Liver (tissue), 9 donors: ENCODE results near the gene YAF2. TPM values are rescaled to one million over a fixed set of nuclear protein-coding genes. Genes with fewer than 3 reads are reported as not detected.

Experiments used
- DNase-seq: peaks from one replicate; pipeline ENCODE4 v3.0.0-alpha.2; 2017; ENCODE audit warnings: low spot score
- H3K27ac ChIP-seq, 2 donors: one replicate each; pipeline ENCODE4 v1.7.0; 2013; ENCODE audit warnings: inconsistent platforms in 2 of 2, low read length in 2 of 2, control low read depth in 1 of 2, low read depth in 1 of 2, mild to moderate bottlenecking in 1 of 2
- H3K27me3 ChIP-seq, 4 donors: one replicate each; pipeline versions ENCODE4 v1.6.1 to v1.7.0; 2013; ENCODE audit warnings: low read length in 3 of 4, inconsistent platforms in 1 of 4, mild to moderate bottlenecking in 1 of 4, moderate library complexity in 1 of 4; ENCODE audit not compliant: control insufficient read depth in 4 of 4, insufficient read depth in 4 of 4
- H3K36me3 ChIP-seq, 4 donors: one replicate each; pipeline versions ENCODE4 v1.6.1 to v1.7.0; 2013; ENCODE audit warnings: low read length in 3 of 4, mild to moderate bottlenecking in 3 of 4, low read depth in 1 of 4, moderate library complexity in 1 of 4; ENCODE audit not compliant: control insufficient read depth in 4 of 4, insufficient read depth in 3 of 4
- H3K4me1 ChIP-seq, 4 donors: one replicate each; pipeline versions ENCODE4 v1.6.1 to v1.7.0; 2013; ENCODE audit warnings: low read length in 3 of 4, mild to moderate bottlenecking in 3 of 4, moderate library complexity in 1 of 4; ENCODE audit not compliant: control insufficient read depth in 4 of 4, insufficient read depth in 4 of 4
- H3K4me3 ChIP-seq, 3 donors: one replicate each; pipeline versions ENCODE4 v1.6.1 to v1.7.0; 2013; ENCODE audit warnings: low read length in 3 of 3, control low read depth in 1 of 3, low read depth in 1 of 3, mild to moderate bottlenecking in 1 of 3
- H3K9ac ChIP-seq, 2 donors: one replicate each; pipeline ENCODE4 v1.7.0; 2013; ENCODE audit warnings: low read length in 2 of 2, mild to moderate bottlenecking in 2 of 2, moderate library complexity in 2 of 2, control low read depth in 1 of 2, low read depth in 1 of 2
- H3K9me3 ChIP-seq, 4 donors: one replicate each; pipeline versions ENCODE4 v1.6.1 to v1.7.0; 2013; ENCODE audit warnings: low read length in 3 of 4; ENCODE audit not compliant: control insufficient read depth in 4 of 4
- EGR1 ChIP-seq, 2 donors: IDR thresholded peaks; 2 replicates each; pipeline ENCODE4 v1.6.1; 2016 to 2018; ENCODE audit warnings: antibody characterized with exemption in 2 of 2, low read depth in 2 of 2
- FOXA1 ChIP-seq: IDR thresholded peaks from 2 replicates; pipeline ENCODE4 v1.6.1; 2016; ENCODE audit warnings: antibody characterized with exemption
- FOXA2 ChIP-seq: IDR thresholded peaks from 2 replicates; pipeline ENCODE4 v1.6.1; 2016; ENCODE audit warnings: antibody characterized with exemption
- GABPA ChIP-seq, 2 donors: IDR thresholded peaks in 1 of 2; conservative IDR thresholded peaks in 1 of 2; 2 replicates each; pipeline ENCODE4 v1.6.1; 2016; ENCODE audit warnings: antibody characterized with exemption in 2 of 2, mild to moderate bottlenecking in 1 of 2, moderate library complexity in 1 of 2
- HNF4A ChIP-seq, 2 donors: conservative IDR thresholded peaks; 2 replicates each; pipeline ENCODE4 v1.6.1; 2016; ENCODE audit warnings: antibody characterized with exemption in 2 of 2, mild to moderate bottlenecking in 2 of 2
- HNF4G ChIP-seq: IDR thresholded peaks from 2 replicates; pipeline ENCODE4 v1.6.1; 2016; ENCODE audit warnings: antibody characterized with exemption
- JUND ChIP-seq, 2 donors: IDR thresholded peaks; 2 replicates each; pipeline ENCODE4 v1.6.1; 2016; ENCODE audit warnings: antibody characterized with exemption in 2 of 2
- NR2F2 ChIP-seq: IDR thresholded peaks from 2 replicates; pipeline ENCODE4 v1.6.1; 2016; ENCODE audit warnings: antibody characterized with exemption
- RAD21 ChIP-seq, 2 donors: IDR thresholded peaks; 2 replicates each; pipeline ENCODE4 v1.6.1; 2016; ENCODE audit warnings: antibody characterized with exemption in 2 of 2, mild to moderate bottlenecking in 2 of 2
- RXRA ChIP-seq, 2 donors: IDR thresholded peaks; 2 replicates each; pipeline ENCODE4 v1.6.1; 2017 to 2018; ENCODE audit warnings: antibody characterized with exemption in 2 of 2, mild to moderate bottlenecking in 1 of 2
- SP1 ChIP-seq: IDR thresholded peaks from 2 replicates; pipeline ENCODE4 v1.6.1; 2018; ENCODE audit warnings: antibody characterized with exemption, mild to moderate bottlenecking
- TAF1 ChIP-seq: conservative IDR thresholded peaks from 2 replicates; pipeline ENCODE4 v1.6.1; 2016; ENCODE audit warnings: antibody characterized with exemption, mild to moderate bottlenecking
- YY1 ChIP-seq: IDR thresholded peaks from 2 replicates; pipeline ENCODE4 v1.6.1; 2016; ENCODE audit warnings: antibody characterized with exemption, mild to moderate bottlenecking
- WGBS: extraction: QIAGEN DNeasy Blood & Tissue Kit; methylation state at CpG from one replicate; pipeline ENCODE4 v1.1.7; 2013; 5-methylcytosine and 5-hydroxymethylcytosine counted together
- polyA plus RNA-seq, 2 donors: library from polyadenylated mRNA; stranded (reverse) in 1 of 2; unstranded in 1 of 2; fragments of 200-250 nt in 1 of 2; fragments of >200 nt in 1 of 2; fragmentation: Nextera tagmentation in 1 of 2; extraction: Ambion mirVana in 1 of 2; gene quantifications; one replicate each; pipeline versions ENCODE4 v1.2.1 to v1.2.3, GENCODE V29; 2013 to 2015
- total RNA-seq, 2 donors: library from RNA; depleted of rRNA; stranded (reverse); fragments of >200 nt; gene quantifications; one replicate each; pipeline ENCODE4 v1.2.3, GENCODE V29; 2014
- TF ChIP-seq, protein P1 (sequence below): IDR thresholded peaks from 2 replicates; pipeline ENCODE4 v1.6.1; 2016; ENCODE audit warnings: antibody characterized with exemption
- TF ChIP-seq, protein P2 (sequence below): fragments of 150-350 bp; IDR thresholded peaks from 2 replicates; pipeline ENCODE4 v1.5.1; 2017; ENCODE audit warnings: improper control_type of control experiment, low read depth, low read length; ENCODE audit not compliant: missing input control
- TF ChIP-seq, protein P3 (sequence below): IDR thresholded peaks from 2 replicates; pipeline ENCODE4 v1.6.1; 2016; ENCODE audit warnings: antibody characterized with exemption, mild to moderate bottlenecking
- TF ChIP-seq, protein P4 (sequence below): IDR thresholded peaks from 2 replicates; pipeline ENCODE4 v1.6.1; 2016; ENCODE audit warnings: antibody characterized with exemption
- TF ChIP-seq, protein P5 (sequence below): IDR thresholded peaks from 2 replicates; pipeline ENCODE4 v1.6.1; 2016; ENCODE audit warnings: antibody characterized with exemption
- donor health status: healthy.
- donor health status: healthy.
- donor health status: healthy.
- donor health status: healthy.
- donor health status: healthy.

YAF2 gene
- total and polyA plus RNA-seq, 4 donors, result 7.3 to 22.9 (median 16.2) TPM

DNA sequence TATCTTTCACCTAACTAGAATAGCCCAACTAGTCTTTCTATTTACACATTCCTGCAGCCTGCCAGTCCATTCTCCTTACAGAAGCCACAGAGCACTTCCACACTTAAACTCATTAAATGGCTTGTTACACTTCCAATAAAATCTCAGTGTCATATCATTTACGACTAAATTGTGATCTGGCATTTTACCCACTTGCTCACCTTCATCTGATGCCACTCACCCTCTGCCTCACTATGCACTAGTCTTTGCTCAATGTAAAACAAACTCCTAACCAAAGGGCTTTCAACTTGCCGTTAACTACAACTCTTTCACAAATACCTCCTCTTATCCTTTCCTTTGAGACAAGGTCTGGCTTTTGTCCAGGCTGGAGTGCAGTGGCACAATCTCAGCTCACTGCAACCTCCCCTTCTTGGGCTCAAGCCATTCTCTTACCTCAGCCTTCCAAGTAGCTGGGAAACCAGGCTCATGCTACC is 24.1 kb downstream of the YAF2 start:
- H3K36me3 ChIP-seq, result peaks cover 0 to 5% (median 3%) of the 10 kb centered on the region in 4 donors
- no peak overlapping the region for H3K27ac ChIP-seq
- DNase-seq, result no peak
- no peaks in the 10 kb centered on the region for H3K27me3 ChIP-seq
- H3K4me1 ChIP-seq, result no peaks in the 10 kb centered on the region
- H3K4me3 ChIP-seq, result no peak overlapping the region
- TF ChIP-seq, protein P1, sequence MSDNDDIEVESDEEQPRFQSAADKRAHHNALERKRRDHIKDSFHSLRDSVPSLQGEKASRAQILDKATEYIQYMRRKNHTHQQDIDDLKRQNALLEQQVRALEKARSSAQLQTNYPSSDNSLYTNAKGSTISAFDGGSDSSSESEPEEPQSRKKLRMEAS, result no peak
- TF ChIP-seq GABPA (IDR thresholded peaks at IDR 0.05 in 1 of 2, conservative IDR thresholded peaks at IDR 0.05 in 1 of 2), result no peak
- TF ChIP-seq, protein P2, sequence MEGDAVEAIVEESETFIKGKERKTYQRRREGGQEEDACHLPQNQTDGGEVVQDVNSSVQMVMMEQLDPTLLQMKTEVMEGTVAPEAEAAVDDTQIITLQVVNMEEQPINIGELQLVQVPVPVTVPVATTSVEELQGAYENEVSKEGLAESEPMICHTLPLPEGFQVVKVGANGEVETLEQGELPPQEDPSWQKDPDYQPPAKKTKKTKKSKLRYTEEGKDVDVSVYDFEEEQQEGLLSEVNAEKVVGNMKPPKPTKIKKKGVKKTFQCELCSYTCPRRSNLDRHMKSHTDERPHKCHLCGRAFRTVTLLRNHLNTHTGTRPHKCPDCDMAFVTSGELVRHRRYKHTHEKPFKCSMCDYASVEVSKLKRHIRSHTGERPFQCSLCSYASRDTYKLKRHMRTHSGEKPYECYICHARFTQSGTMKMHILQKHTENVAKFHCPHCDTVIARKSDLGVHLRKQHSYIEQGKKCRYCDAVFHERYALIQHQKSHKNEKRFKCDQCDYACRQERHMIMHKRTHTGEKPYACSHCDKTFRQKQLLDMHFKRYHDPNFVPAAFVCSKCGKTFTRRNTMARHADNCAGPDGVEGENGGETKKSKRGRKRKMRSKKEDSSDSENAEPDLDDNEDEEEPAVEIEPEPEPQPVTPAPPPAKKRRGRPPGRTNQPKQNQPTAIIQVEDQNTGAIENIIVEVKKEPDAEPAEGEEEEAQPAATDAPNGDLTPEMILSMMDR, result no peak
- no peak for TF ChIP-seq FOXA2
- TF ChIP-seq RAD21 (IDR thresholded peaks at IDR 0.05), result no peak
- TF ChIP-seq, protein P3, sequence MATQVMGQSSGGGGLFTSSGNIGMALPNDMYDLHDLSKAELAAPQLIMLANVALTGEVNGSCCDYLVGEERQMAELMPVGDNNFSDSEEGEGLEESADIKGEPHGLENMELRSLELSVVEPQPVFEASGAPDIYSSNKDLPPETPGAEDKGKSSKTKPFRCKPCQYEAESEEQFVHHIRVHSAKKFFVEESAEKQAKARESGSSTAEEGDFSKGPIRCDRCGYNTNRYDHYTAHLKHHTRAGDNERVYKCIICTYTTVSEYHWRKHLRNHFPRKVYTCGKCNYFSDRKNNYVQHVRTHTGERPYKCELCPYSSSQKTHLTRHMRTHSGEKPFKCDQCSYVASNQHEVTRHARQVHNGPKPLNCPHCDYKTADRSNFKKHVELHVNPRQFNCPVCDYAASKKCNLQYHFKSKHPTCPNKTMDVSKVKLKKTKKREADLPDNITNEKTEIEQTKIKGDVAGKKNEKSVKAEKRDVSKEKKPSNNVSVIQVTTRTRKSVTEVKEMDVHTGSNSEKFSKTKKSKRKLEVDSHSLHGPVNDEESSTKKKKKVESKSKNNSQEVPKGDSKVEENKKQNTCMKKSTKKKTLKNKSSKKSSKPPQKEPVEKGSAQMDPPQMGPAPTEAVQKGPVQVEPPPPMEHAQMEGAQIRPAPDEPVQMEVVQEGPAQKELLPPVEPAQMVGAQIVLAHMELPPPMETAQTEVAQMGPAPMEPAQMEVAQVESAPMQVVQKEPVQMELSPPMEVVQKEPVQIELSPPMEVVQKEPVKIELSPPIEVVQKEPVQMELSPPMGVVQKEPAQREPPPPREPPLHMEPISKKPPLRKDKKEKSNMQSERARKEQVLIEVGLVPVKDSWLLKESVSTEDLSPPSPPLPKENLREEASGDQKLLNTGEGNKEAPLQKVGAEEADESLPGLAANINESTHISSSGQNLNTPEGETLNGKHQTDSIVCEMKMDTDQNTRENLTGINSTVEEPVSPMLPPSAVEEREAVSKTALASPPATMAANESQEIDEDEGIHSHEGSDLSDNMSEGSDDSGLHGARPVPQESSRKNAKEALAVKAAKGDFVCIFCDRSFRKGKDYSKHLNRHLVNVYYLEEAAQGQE, result no peak
- H3K9me3 ChIP-seq, result no peaks in the 10 kb centered on the region
- WGBS, result 56% methylated on average over 2 of the region's 2 CpGs
- no peak overlapping the region for H3K9ac ChIP-seq

DNA sequence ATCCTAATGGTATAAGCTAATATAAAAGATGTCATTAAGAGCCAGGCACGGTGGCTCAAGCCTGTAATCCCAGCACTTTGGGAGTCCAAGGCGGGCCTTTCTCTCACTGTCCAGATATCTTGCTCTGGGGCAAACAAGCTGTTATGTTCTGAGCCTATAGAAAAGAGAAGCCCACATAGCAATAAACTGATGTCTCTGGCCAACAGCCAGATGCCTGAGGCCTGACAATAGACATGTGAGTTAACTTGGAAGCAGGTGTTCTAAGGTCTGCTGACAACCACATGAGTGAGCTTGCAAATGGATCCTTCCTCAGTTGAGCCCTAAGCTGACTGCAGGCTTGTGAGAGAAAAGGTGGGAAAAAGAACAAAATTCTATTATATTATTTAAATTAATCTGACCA is 25.0 kb downstream of the YAF2 start:
- TF ChIP-seq YY1 (no peak), HNF4A (conservative IDR thresholded peaks at IDR 0.05) (no peak), SP1 (no peak), JUND (IDR thresholded peaks at IDR 0.05) (no peak), NR2F2 (no peak), GABPA (IDR thresholded peaks at IDR 0.05 in 1 of 2, conservative IDR thresholded peaks at IDR 0.05 in 1 of 2) (no peak), FOXA1 (no peak), RAD21 (IDR thresholded peaks at IDR 0.05) (no peak), FOXA2 (no peak), TAF1 (no peak), EGR1 (IDR thresholded peaks at IDR 0.05; ENCODE audit: low read depth in 2 of 2) (no peak), RXRA (IDR thresholded peaks at IDR 0.05) (no peak), HNF4G (no peak)
- TF ChIP-seq, protein P1, result no peak
- TF ChIP-seq, protein P2, result no peak
- TF ChIP-seq, protein P3, result no peak
- TF ChIP-seq, protein P4, sequence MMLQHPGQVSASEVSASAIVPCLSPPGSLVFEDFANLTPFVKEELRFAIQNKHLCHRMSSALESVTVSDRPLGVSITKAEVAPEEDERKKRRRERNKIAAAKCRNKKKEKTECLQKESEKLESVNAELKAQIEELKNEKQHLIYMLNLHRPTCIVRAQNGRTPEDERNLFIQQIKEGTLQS, result no peak
- TF ChIP-seq, protein P5, sequence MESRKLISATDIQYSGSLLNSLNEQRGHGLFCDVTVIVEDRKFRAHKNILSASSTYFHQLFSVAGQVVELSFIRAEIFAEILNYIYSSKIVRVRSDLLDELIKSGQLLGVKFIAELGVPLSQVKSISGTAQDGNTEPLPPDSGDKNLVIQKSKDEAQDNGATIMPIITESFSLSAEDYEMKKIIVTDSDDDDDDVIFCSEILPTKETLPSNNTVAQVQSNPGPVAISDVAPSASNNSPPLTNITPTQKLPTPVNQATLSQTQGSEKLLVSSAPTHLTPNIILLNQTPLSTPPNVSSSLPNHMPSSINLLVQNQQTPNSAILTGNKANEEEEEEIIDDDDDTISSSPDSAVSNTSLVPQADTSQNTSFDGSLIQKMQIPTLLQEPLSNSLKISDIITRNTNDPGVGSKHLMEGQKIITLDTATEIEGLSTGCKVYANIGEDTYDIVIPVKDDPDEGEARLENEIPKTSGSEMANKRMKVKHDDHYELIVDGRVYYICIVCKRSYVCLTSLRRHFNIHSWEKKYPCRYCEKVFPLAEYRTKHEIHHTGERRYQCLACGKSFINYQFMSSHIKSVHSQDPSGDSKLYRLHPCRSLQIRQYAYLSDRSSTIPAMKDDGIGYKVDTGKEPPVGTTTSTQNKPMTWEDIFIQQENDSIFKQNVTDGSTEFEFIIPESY, result no peak
- 88% methylated on average over 2 of the region's 2 CpGs for WGBS
- Histone ChIP-seq H3K36me3 (peaks cover 0 to 5% (median 3%) of the 10 kb centered on the region in 4 donors), H3K27ac (no peak overlapping the region), H3K27me3 (no peaks in the 10 kb centered on the region), H3K4me1 (no peaks in the 10 kb centered on the region), H3K4me3 (no peak overlapping the region), H3K9me3 (no peaks in the 10 kb centered on the region), H3K9ac (no peak overlapping the region)
- no peak for DNase-seq
